HEK293 (cell line): ENCODE measurements around the gene KLHL28.

ENCODE experiments used
- CTCF ChIA-PET: fragments of 350-600 bp; formaldehyde crosslinking; extraction: SDS; loops from one replicate; lab custom pipeline; 2021; ENCODE audit warnings: antibody characterized with exemption; lab: Yijun Ruan, JAX
- POLR2A ChIA-PET: fragments of 300-600 bp; formaldehyde crosslinking; extraction: SDS; loops from one replicate; lab custom pipeline; 2020; ENCODE audit warnings: antibody characterized with exemption, inconsistent platforms; lab: Yijun Ruan, JAX
- H3K27ac ChIP-seq: fragments of 200-500 bp; sonication (Bioruptor generic); 2 replicates; pipeline ENCODE4 v1.5.1; 2014; ENCODE audit warnings: low read depth, low read length, control low read depth, inconsistent platforms; ENCODE audit errors: extremely low read depth
- H3K36me3 ChIP-seq, 2 experiments: fragments of 200-500 bp in 1 of 2; sonication (Bioruptor generic) in 1 of 2; 1 replicate in 1 of 2; 2 replicates in 1 of 2; pipeline ENCODE4 v1.5.1; 2014 to 2017; ENCODE audit warnings: inconsistent platforms in 2 of 2, low read length in 2 of 2; ENCODE audit not compliant: control insufficient read depth in 2 of 2, insufficient read depth in 1 of 2
- H3K4me1 ChIP-seq: fragments of 200-500 bp; sonication (Bioruptor generic); 2 replicates; pipeline ENCODE4 v1.5.1; 2014; ENCODE audit warnings: mild to moderate bottlenecking, low read length, inconsistent platforms; ENCODE audit not compliant: control insufficient read depth, insufficient read depth
- H3K4me3 ChIP-seq: 2 replicates; pipeline ENCODE4 v1.5.1; 2011; ENCODE audit warnings: low read depth, mild to moderate bottlenecking, control low read depth, low read length, moderate library complexity
- H3K9me3 ChIP-seq: fragments of 200-500 bp; sonication (Bioruptor generic); 2 replicates; pipeline ENCODE4 v1.5.1; 2014; ENCODE audit warnings: low read depth, low read length, inconsistent platforms; ENCODE audit not compliant: control insufficient read depth, insufficient read depth
- IKZF3 ChIP-seq: fragments of 450-650 bp; IDR thresholded peaks from 2 replicates; pipeline ENCODE4 v1.5.0; 2018; ENCODE audit warnings: missing biosample characterization, mild to moderate bottlenecking, missing genetic modification characterization, moderate library complexity
- PRDM4 ChIP-seq: fragments of 450-650 bp; formaldehyde crosslinking; IDR thresholded peaks from 2 replicates; pipeline ENCODE4 v1.5.1; 2017; ENCODE audit warnings: missing biosample characterization, missing genetic modification characterization
- PRDM6 ChIP-seq: fragments of 450-650 bp; formaldehyde crosslinking; IDR thresholded peaks from 2 replicates; pipeline ENCODE4 v1.5.1; 2017; ENCODE audit warnings: missing biosample characterization, missing genetic modification characterization
- SCRT2 ChIP-seq: fragments of 450-650 bp; formaldehyde crosslinking; IDR thresholded peaks from 2 replicates; pipeline ENCODE4 v1.5.1; 2016; ENCODE audit warnings: missing biosample characterization, missing genetic modification characterization
- SETDB1 ChIP-seq: IDR thresholded peaks from one replicate; pipeline ENCODE4 v1.6.1; 2017; ENCODE audit warnings: mild to moderate bottlenecking, low read length, moderate library complexity, mixed read lengths; ENCODE audit not compliant: insufficient read length
- ZBTB17 ChIP-seq: fragments of 450-650 bp; formaldehyde crosslinking; IDR thresholded peaks from 2 replicates; pipeline ENCODE4 v1.5.1; 2016; ENCODE audit warnings: missing biosample characterization, missing genetic modification characterization
- ZBTB49 ChIP-seq: fragments of 450-650 bp; formaldehyde crosslinking; IDR thresholded peaks from 2 replicates; pipeline ENCODE4 v1.5.1; 2016; ENCODE audit warnings: missing biosample characterization, missing genetic modification characterization, low read depth
- ZNF146 ChIP-seq: fragments of 450-650 bp; formaldehyde crosslinking; IDR thresholded peaks from 2 replicates; pipeline ENCODE4 v1.5.1; 2016; ENCODE audit warnings: missing biosample characterization, missing genetic modification characterization
- ZNF37A ChIP-seq: fragments of 450-650 bp; IDR thresholded peaks from 2 replicates; pipeline ENCODE4 v1.5.1; 2018; ENCODE audit warnings: missing biosample characterization, missing genetic modification characterization
- ZNF521 ChIP-seq: fragments of 450-650 bp; formaldehyde crosslinking; IDR thresholded peaks from 2 replicates; pipeline ENCODE4 v1.5.1; 2017; ENCODE audit warnings: missing biosample characterization, mild to moderate bottlenecking, missing genetic modification characterization
- ZNF544 ChIP-seq: fragments of 450-650 bp; formaldehyde crosslinking; IDR thresholded peaks from 2 replicates; pipeline ENCODE4 v1.5.0; 2017; ENCODE audit warnings: missing biosample characterization, missing genetic modification characterization
- ZNF549 ChIP-seq: fragments of 450-650 bp; IDR thresholded peaks from 2 replicates; pipeline ENCODE4 v1.5.1; 2018; ENCODE audit warnings: missing biosample characterization, missing genetic modification characterization, mild to moderate bottlenecking, inconsistent platforms, moderate library complexity
- ZNF585B ChIP-seq: fragments of 450-650 bp; formaldehyde crosslinking; IDR thresholded peaks from 2 replicates; pipeline ENCODE4 v1.5.1; 2016; ENCODE audit warnings: missing biosample characterization, missing genetic modification characterization
- ZNF600 ChIP-seq: fragments of 450-650 bp; formaldehyde crosslinking; IDR thresholded peaks from 2 replicates; pipeline ENCODE4 v1.5.1; 2016; ENCODE audit warnings: missing biosample characterization, missing genetic modification characterization

KLHL28 gene

GRCh38 chr14:44981198-44981597 is 19.5 kb upstream of the KLHL28 start:
- CTCF ChIA-PET, result interaction anchor here (0.7 kb wide), 1 partner anchor 11 kb away, joined by 4 read pairs; no protein-coding TSS in a partner anchor
- Histone ChIP-seq H3K27ac (no peak overlapping the region), H3K4me3 (no peak overlapping the region), H3K4me1 (peaks cover 17% of the 10 kb centered on the region), H3K36me3 (no peaks in the 10 kb centered on the region; a peak in 1 of 3 replicates), H3K9me3 (no peaks in the 10 kb centered on the region)
- POLR2A ChIA-PET, result no interaction called here
- TF ChIP-seq ZNF146 (tag by site-specific recombination), result no peak
- no peak for TF ChIP-seq ZNF544 (tag by site-specific recombination)
- TF ChIP-seq ZBTB17 (tag by site-specific recombination), result no peak
- TF ChIP-seq SCRT2 (tag by site-specific recombination), result no peak
- TF ChIP-seq PRDM4 (tag by site-specific recombination), result peak; percentile 63
- no peak for TF ChIP-seq ZBTB49
- no peak for TF ChIP-seq ZNF585B (tag by site-specific recombination)
- no peak for TF ChIP-seq ZNF600 (tag by site-specific recombination)
- no peak for TF ChIP-seq ZNF521 (tag by site-specific recombination)
- TF ChIP-seq ZNF549, result peak; percentile 68

GRCh38 chr14:44979740-44980356 is 18.1 kb upstream of the KLHL28 start:
- H3K36me3 ChIP-seq, result no peaks in the 10 kb centered on the region; a peak in 1 of 3 replicates
- H3K4me3 ChIP-seq, result no peak overlapping the region
- H3K9me3 ChIP-seq, result no peaks in the 10 kb centered on the region
- TF ChIP-seq PRDM6 (peak; percentile 20; the same call in 1 of the 2 replicates), IKZF3 (tag by site-specific recombination) (no peak)
- CTCF ChIA-PET, result interaction anchor here (0.6 to 1.1 kb wide), 2 partner anchors 15 to 263 kb away, joined by 3 read pairs; no protein-coding TSS in a partner anchor
- H3K4me1 ChIP-seq, result peaks cover 17% of the 10 kb centered on the region
- POLR2A ChIA-PET, result interaction anchor here (1.9 kb wide), 1 partner anchor 18 kb away, joined by 6 read pairs; the partner anchor contains the start of genes KLHL28 and TOGARAM1
- no peak overlapping the region for H3K27ac ChIP-seq

GRCh38 chr14:44979273-44979672 is 17.5 kb upstream of the KLHL28 start:
- H3K27ac ChIP-seq, result no peak overlapping the region
- TF ChIP-seq ZNF37A (tag by site-specific recombination) (no peak), SETDB1 (peak; percentile 51)

More at GRCh38 chr14:44979273-44979672, 17.5 kb upstream of the KLHL28 start:
- POLR2A ChIA-PET, result interaction anchor here (1.9 kb wide), 1 partner anchor 17 kb away, joined by 6 read pairs; the partner anchor contains the start of genes KLHL28 and TOGARAM1
- H3K4me3 ChIP-seq, result no peak overlapping the region
- H3K36me3 ChIP-seq, result no peaks in the 10 kb centered on the region; a peak in 1 of 3 replicates
- no peaks in the 10 kb centered on the region for H3K9me3 ChIP-seq
- peaks cover 17% of the 10 kb centered on the region for H3K4me1 ChIP-seq
- CTCF ChIA-PET, result interaction anchor here (1.1 kb wide), 1 partner anchor 14 kb away, joined by 3 read pairs; no protein-coding TSS in a partner anchor
